ENCODE measurements around the gene NR1H4. TPM values are rescaled to one million over a fixed set of nuclear protein-coding genes. Genes with fewer than 3 reads are reported as not detected.

Gene NR1H4
- total and polyA plus RNA-seq, 9 of the 15 experiments (the other 6 are each of a cell fraction or from before 2014, with no cell fraction given), result 0.03 TPM; not detected in 8

DNA sequence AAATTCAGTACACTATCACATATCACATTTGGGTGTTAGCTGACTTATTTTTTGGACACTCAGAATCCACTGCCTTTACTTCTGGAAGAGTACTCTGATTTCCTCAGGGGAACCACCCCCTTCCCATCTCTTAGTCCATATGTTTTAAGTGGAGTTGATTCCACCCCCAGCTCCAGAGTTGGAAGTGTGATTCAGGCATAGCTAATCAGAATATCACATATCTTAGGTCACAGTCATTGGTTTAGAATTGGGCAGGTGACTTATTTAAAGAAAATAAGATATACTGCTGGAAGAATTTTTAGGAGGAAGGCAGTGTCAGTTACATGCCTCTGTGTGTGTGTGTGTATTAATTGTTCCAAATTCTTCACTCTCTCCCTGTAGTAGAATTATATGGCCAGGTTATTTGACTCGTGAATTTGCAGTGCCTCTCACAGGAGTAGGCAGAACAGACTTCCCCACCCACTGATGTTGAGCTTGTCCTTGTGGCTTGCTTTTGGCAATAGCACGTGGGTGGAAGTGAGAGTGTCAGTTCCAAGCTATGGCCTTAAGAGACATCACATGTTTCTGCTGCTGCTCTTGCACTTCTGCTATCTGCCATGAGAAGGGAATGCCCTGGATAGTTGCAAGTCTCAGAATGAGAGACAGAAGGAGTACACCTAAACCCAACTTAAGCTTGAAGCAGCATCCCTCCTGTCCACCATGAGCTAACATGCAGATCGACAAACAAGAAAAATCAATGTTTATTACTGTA, 93.4 kb downstream of the NR1H4 start (continued):
- TF ChIP-seq, protein P1, sequence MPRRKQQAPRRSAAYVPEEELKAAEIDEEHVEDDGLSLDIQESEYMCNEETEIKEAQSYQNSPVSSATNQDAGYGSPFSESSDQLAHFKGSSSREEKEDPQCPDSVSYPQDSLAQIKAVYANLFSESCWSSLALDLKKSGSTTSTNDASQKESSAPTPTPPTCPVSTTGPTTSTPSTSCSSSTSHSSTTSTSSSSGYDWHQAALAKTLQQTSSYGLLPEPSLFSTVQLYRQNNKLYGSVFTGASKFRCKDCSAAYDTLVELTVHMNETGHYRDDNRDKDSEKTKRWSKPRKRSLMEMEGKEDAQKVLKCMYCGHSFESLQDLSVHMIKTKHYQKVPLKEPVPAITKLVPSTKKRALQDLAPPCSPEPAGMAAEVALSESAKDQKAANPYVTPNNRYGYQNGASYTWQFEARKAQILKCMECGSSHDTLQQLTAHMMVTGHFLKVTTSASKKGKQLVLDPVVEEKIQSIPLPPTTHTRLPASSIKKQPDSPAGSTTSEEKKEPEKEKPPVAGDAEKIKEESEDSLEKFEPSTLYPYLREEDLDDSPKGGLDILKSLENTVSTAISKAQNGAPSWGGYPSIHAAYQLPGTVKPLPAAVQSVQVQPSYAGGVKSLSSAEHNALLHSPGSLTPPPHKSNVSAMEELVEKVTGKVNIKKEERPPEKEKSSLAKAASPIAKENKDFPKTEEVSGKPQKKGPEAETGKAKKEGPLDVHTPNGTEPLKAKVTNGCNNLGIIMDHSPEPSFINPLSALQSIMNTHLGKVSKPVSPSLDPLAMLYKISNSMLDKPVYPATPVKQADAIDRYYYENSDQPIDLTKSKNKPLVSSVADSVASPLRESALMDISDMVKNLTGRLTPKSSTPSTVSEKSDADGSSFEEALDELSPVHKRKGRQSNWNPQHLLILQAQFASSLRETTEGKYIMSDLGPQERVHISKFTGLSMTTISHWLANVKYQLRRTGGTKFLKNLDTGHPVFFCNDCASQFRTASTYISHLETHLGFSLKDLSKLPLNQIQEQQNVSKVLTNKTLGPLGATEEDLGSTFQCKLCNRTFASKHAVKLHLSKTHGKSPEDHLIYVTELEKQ (CRISPR knock-in tag; IDR thresholded peaks at IDR 0.05), result no peak
- TF ChIP-seq ARID2 (IDR thresholded peaks at IDR 0.05), result no peak
- TF ChIP-seq HDAC3 (IDR thresholded peaks at IDR 0.05; ENCODE audit: borderline replicate concordance, partially characterized antibody), result no peak
- TF ChIP-seq, protein P2, sequence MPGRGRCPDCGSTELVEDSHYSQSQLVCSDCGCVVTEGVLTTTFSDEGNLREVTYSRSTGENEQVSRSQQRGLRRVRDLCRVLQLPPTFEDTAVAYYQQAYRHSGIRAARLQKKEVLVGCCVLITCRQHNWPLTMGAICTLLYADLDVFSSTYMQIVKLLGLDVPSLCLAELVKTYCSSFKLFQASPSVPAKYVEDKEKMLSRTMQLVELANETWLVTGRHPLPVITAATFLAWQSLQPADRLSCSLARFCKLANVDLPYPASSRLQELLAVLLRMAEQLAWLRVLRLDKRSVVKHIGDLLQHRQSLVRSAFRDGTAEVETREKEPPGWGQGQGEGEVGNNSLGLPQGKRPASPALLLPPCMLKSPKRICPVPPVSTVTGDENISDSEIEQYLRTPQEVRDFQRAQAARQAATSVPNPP (IDR thresholded peaks at IDR 0.05; ENCODE audit: borderline replicate concordance, insufficient read depth, insufficient read length), result no peak
- no peak for TF ChIP-seq PHF8 (IDR thresholded peaks at IDR 0.05; ENCODE audit: borderline replicate concordance, low read length)
- no peak for TF ChIP-seq DDX20 (tag; IDR thresholded peaks at IDR 0.05; ENCODE audit: low read depth)

Measured in K562 (cell line).